GM12875 (cell line): ENCODE results near the gene RFPL4A.
"Not testable (repeated sequence)": the region's sequence is repeated elsewhere in the genome, so short reads cannot be mapped to it uniquely, and the experiment has no call there.

Experiments used
- H3K4me3 ChIP-seq: one replicate; pipeline ENCODE4 v1.5.1; 2011; ENCODE audit warnings: low read depth, low read length, control low read depth
- TF ChIP-seq, protein P1 (sequence below): IDR thresholded peaks from 2 replicates; pipeline ENCODE4 v1.5.1; 2011; ENCODE audit warnings: low read depth, mild to moderate bottlenecking, control low read depth, inconsistent platforms, low read length, moderate library complexity, borderline replicate concordance; ENCODE audit not compliant: insufficient read depth

RFPL4A gene

GRCh38 chr19:55720801-55721200 is 38.1 kb upstream of the RFPL4A start:
- no peak overlapping the region for H3K4me3 ChIP-seq
- TF ChIP-seq, protein P1, sequence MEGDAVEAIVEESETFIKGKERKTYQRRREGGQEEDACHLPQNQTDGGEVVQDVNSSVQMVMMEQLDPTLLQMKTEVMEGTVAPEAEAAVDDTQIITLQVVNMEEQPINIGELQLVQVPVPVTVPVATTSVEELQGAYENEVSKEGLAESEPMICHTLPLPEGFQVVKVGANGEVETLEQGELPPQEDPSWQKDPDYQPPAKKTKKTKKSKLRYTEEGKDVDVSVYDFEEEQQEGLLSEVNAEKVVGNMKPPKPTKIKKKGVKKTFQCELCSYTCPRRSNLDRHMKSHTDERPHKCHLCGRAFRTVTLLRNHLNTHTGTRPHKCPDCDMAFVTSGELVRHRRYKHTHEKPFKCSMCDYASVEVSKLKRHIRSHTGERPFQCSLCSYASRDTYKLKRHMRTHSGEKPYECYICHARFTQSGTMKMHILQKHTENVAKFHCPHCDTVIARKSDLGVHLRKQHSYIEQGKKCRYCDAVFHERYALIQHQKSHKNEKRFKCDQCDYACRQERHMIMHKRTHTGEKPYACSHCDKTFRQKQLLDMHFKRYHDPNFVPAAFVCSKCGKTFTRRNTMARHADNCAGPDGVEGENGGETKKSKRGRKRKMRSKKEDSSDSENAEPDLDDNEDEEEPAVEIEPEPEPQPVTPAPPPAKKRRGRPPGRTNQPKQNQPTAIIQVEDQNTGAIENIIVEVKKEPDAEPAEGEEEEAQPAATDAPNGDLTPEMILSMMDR: no peak

DNA sequence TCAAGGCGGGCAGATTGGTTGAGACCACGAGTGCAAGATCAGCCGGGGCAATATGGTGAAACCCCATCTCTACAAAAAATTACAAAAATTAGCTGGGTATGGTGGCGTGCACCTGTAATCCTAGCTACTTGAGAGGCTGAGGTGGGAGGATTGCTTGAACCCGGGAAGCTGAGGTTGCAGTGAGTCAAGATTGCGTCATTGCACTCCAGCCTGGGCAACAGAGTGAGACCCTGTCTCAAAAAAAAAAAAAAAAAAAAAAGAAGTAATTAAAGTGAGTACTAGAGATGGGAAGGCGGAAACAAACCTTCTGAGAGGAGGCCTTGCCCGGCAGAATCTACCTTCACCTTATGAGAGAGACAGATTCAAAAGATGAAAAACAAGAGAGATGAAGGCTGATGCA is 35.4 kb upstream of the RFPL4A start:
- H3K4me3 ChIP-seq: no peak overlapping the region
- TF ChIP-seq, protein P1: no peak

DNA sequence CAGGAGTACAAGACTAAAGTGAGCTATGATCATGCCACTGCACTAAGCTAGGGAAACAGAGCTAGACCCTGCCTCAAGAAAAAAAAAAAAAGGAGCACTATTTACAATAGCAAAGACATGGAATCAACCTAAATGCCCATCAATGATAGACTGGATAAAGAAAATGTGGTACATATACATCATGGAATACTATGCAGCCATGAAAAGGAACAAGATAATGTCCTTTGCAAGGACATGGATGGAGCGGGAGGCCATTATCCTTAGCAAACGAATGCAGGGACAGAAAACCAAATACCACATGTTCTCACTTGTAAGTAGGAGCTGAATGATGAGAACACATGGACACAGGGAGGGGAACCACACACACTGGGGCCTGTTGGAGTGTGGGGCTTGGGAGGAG is 28.5 kb upstream of the RFPL4A start:
- not testable (repeated sequence) for H3K4me3 ChIP-seq

DNA sequence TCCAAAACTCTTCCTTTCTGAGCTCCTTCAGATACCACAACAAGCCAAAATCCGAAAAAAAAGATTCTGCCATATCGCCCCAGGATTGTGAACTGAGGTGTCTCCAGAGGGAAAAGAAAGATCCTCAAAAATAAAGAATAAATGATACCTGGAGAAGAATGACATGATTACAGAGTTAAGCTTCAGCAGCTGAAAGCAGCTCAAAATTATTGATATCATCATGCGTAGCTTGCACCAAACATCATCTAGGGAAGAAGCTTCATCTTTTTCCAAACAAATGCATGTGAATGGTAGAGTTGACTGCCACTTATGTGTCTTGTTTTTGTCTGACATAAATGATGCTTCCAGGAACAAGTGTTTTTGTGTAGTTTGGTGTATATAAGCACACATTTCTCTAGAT is 20.6 kb upstream of the RFPL4A start, which contains the start of gene NLRP9:
Gene NLRP9, minus strand, starts transcription at position 101 of the 400 bp plus-strand sequence. Its CDS starts 28 bp downstream, at position 73.
- TF ChIP-seq, protein P1: no peak
- H3K4me3 ChIP-seq: no peak within 1 kb of the TSS

GRCh38 chr19:55750715-55751114 is 8.2 kb upstream of the RFPL4A start:
- TF ChIP-seq, protein P1: no peak
- H3K4me3 ChIP-seq: no peak overlapping the region

- TF ChIP-seq, protein P1: no peak
- H3K4me3 ChIP-seq: no peak overlapping the region
Measured at GRCh38 chr19:55753401-55753800, 5.5 kb upstream of the RFPL4A start.

DNA sequence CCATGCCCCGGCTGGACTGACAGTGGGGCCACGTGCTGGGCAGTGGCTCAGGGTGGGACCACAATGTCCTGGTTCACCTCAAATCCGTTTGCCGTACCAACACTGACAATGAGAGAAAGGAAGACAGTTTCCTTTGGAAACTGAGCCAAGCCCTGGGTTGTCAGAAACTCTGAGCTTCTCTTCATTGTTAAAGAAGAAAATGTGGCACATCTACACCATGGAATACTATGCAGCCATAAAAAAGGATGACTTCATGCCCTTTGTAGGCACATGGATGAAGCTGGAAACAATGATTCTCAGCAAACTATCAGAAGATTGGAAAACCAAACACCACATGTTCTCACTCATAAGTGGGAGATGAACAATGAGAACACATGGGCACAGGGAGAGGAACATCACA is 2.1 kb upstream of the RFPL4A start:
- not testable (repeated sequence) for H3K4me3 ChIP-seq

DNA sequence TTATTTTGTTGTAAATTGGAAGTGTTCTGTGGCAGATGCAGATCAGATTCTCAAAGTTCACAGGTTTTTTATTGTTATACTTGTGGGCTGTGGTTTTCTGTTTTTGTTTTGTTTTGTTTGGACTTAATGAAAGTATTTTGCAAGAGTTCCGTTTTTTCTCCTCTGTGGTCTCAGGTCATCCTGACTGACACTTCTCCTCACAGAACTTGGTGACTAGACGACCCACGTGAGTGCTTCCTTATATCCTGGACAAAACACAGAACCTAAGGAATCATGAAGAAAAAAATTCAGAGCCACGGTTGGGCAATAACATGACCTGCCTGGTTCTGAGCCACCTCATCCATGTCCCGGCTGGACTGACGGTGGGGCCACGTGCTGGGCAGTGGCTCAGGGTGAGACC is 7.6 kb downstream of the RFPL4A start:
- no peak overlapping the region for H3K4me3 ChIP-seq
- TF ChIP-seq, protein P1: no peak

GRCh38 chr19:55768818-55769217 is 9.9 kb downstream of the RFPL4A start, which contains the start of gene RFPL4AL1:
Gene RFPL4AL1, plus strand, starts transcription at chr19:55769118. Its CDS starts 2,687 bp downstream, at chr19:55771805.
- not testable (repeated sequence) for H3K4me3 ChIP-seq

DNA sequence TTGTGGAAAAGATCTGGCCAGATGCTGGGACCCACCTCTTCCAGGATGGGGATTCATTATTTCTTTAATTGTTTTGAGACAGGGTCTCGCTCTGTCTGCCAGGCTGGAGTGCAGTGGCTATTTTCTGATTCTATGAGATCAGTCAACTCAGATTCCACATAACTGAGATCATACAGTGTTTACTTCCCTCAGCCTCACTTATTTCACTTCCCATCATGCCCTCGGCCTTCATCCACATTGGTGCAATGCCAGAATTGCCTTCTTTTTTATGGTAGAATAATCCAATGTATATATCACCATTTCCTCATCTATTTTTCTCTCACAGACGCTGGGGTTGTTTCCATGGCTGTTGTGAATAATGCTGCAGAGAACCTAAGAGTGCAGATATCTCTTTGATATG is 10.7 kb downstream of the RFPL4A start:
- not testable (repeated sequence) for H3K4me3 ChIP-seq
